H9 (cell line): ENCODE results near the gene PHF5A. TPM values are rescaled to one million over a fixed set of nuclear protein-coding genes. Genes with fewer than 3 reads are reported as not detected.

Experiments
- DNase-seq: peaks from one replicate; pipeline ENCODE4 v3.0.0-alpha.2; 2017
- H2AFZ ChIP-seq: one replicate; pipeline ENCODE4 v1.6.1; 2013; ENCODE audit warnings: mild to moderate bottlenecking, low read length, control low read depth, moderate library complexity
- H2AK5ac ChIP-seq: 2 replicates; pipeline ENCODE4 v1.6.1; 2013; ENCODE audit warnings: low read length, control low read depth, mixed read lengths; ENCODE audit not compliant: insufficient read length
- H2BK120ac ChIP-seq: one replicate; pipeline ENCODE4 v1.6.1; 2013; ENCODE audit warnings: low read depth, mild to moderate bottlenecking, low read length, control low read depth, inconsistent platforms; ENCODE audit not compliant: poor library complexity, severe bottlenecking
- H2BK12ac ChIP-seq: 2 replicates; pipeline ENCODE4 v1.6.1; 2013; ENCODE audit warnings: low read length, control low read depth, mixed read lengths, low read depth; ENCODE audit not compliant: insufficient read length
- H2BK15ac ChIP-seq: 2 replicates; pipeline ENCODE4 v1.6.1; 2013; ENCODE audit warnings: low read depth, low read length, control low read depth
- H2BK20ac ChIP-seq: one replicate; pipeline ENCODE4 v1.6.1; 2013; ENCODE audit warnings: low read depth, mild to moderate bottlenecking, low read length, control low read depth, inconsistent platforms; ENCODE audit not compliant: poor library complexity, severe bottlenecking
- H2BK5ac ChIP-seq: 2 replicates; pipeline ENCODE4 v1.6.1; 2013; ENCODE audit warnings: low read length, control low read depth, mixed read lengths; ENCODE audit not compliant: insufficient read length
- H3K14ac ChIP-seq: 2 replicates; pipeline ENCODE4 v1.6.1; 2013; ENCODE audit warnings: low read length, control low read depth; ENCODE audit not compliant: insufficient read depth
- H3K18ac ChIP-seq: 2 replicates; pipeline ENCODE4 v1.6.1; 2013; ENCODE audit warnings: low read depth, mild to moderate bottlenecking, mixed read lengths, low read length, control low read depth; ENCODE audit not compliant: insufficient read length
- H3K23ac ChIP-seq: 2 replicates; pipeline ENCODE4 v1.6.1; 2013; ENCODE audit warnings: low read length, control low read depth, mixed read lengths, low read depth; ENCODE audit not compliant: insufficient read length
- H3K23me2 ChIP-seq: 2 replicates; pipeline ENCODE4 v1.6.1; 2013; ENCODE audit warnings: low read depth, mild to moderate bottlenecking, mixed read lengths, low read length, control low read depth; ENCODE audit not compliant: insufficient read length, poor library complexity, severe bottlenecking
- H3K27ac ChIP-seq: 2 replicates; pipeline ENCODE4 v1.5.1; 2013; ENCODE audit warnings: low read length, control low read depth, mixed read lengths, low read depth; ENCODE audit not compliant: insufficient read length
- H3K27me3 ChIP-seq: 2 replicates; pipeline ENCODE4 v1.6.1; 2013; ENCODE audit warnings: low read length, control low read depth, inconsistent platforms; ENCODE audit not compliant: insufficient read depth
- H3K4ac ChIP-seq: 2 replicates; pipeline ENCODE4 v1.6.1; 2013; ENCODE audit warnings: low read depth, mild to moderate bottlenecking, control low read depth, inconsistent platforms, low read length, moderate library complexity
- H3K4me1 ChIP-seq: 2 replicates; pipeline ENCODE4 v1.6.1; 2013; ENCODE audit warnings: low read length, control low read depth, inconsistent platforms; ENCODE audit not compliant: insufficient read depth
- H3K4me2 ChIP-seq: 2 replicates; pipeline ENCODE4 v1.6.1; 2013; ENCODE audit warnings: low read length, control low read depth, mixed read lengths; ENCODE audit not compliant: insufficient read length, insufficient read depth
- H3K56ac ChIP-seq: 2 replicates; pipeline ENCODE4 v1.6.1; 2013; ENCODE audit warnings: low read depth, mild to moderate bottlenecking, mixed read lengths, low read length, control low read depth; ENCODE audit not compliant: insufficient read length
- H3K79me1 ChIP-seq: 2 replicates; pipeline ENCODE4 v1.6.1; 2013; ENCODE audit warnings: low read depth, mild to moderate bottlenecking, moderate library complexity, low read length, control low read depth, inconsistent platforms; ENCODE audit not compliant: insufficient read depth, poor library complexity, severe bottlenecking
- H3K79me2 ChIP-seq: 2 replicates; pipeline ENCODE4 v1.6.1; 2013; ENCODE audit warnings: low read length, control low read depth, inconsistent platforms; ENCODE audit not compliant: insufficient read depth
- H3K9ac ChIP-seq: 2 replicates; pipeline ENCODE4 v1.6.1; 2013; ENCODE audit warnings: low read length, control low read depth, mixed read lengths; ENCODE audit not compliant: insufficient read length; ENCODE audit errors: extremely low read depth
- H3K9me3 ChIP-seq: one replicate; pipeline ENCODE4 v1.6.1; 2013; ENCODE audit warnings: low read depth, low read length, inconsistent platforms; ENCODE audit not compliant: control insufficient read depth
- H3T11ph ChIP-seq: one replicate; pipeline ENCODE4 v1.6.1; 2013; ENCODE audit warnings: mild to moderate bottlenecking, low read length, control low read depth, inconsistent platforms
- H4K20me1 ChIP-seq: one replicate; pipeline ENCODE4 v1.6.1; 2013; ENCODE audit not compliant: control insufficient read depth, insufficient read length, insufficient read depth
- H4K5ac ChIP-seq: 2 replicates; pipeline ENCODE4 v1.6.1; 2013; ENCODE audit warnings: low read depth, mild to moderate bottlenecking, mixed read lengths, low read length, control low read depth; ENCODE audit not compliant: insufficient read length
- H4K8ac ChIP-seq: replicated peaks from 2 replicates; pipeline ENCODE4 v1.6.1; 2013; ENCODE audit warnings: low read length, control low read depth, mixed read lengths, low read depth; ENCODE audit not compliant: insufficient read length
- H4K91ac ChIP-seq: 2 replicates; pipeline ENCODE4 v1.6.1; 2013; ENCODE audit warnings: low read depth, mild to moderate bottlenecking, moderate library complexity, mixed read lengths, low read length, control low read depth; ENCODE audit not compliant: insufficient read length
- H3K27ac Mint-ChIP-seq, 3 experiments: 2 replicates in 2 of 3; 3 replicates in 1 of 3; pipeline ENCODE4 v1.8.0; 2020 to 2021; ENCODE audit warnings: mixed read lengths in 3 of 3, mild to moderate bottlenecking in 1 of 3, moderate library complexity in 1 of 3
- H3K27me3 Mint-ChIP-seq: 2 replicates; pipeline ENCODE4 v1.8.0; 2021; ENCODE audit warnings: low read depth, mild to moderate bottlenecking, moderate library complexity, mixed read lengths
- H3K36me3 Mint-ChIP-seq, 3 experiments: 2 replicates in 2 of 3; 3 replicates in 1 of 3; pipeline ENCODE4 v1.8.0; 2020 to 2021; ENCODE audit warnings: low read depth in 3 of 3, mixed read lengths in 3 of 3; ENCODE audit not compliant: insufficient read depth in 1 of 3
- H3K4me1 Mint-ChIP-seq, 2 experiments: 2 replicates each; pipeline ENCODE4 v1.8.0; 2020; ENCODE audit warnings: mixed read lengths in 2 of 2
- H3K4me3 Mint-ChIP-seq, 2 experiments: 2 replicates in 1 of 2; 3 replicates in 1 of 2; pipeline ENCODE4 v1.8.0; 2020 to 2021; ENCODE audit warnings: mild to moderate bottlenecking in 2 of 2, mixed read lengths in 2 of 2, moderate library complexity in 1 of 2
- H3K9me3 Mint-ChIP-seq, 2 experiments: 2 replicates in 1 of 2; 3 replicates in 1 of 2; pipeline ENCODE4 v1.8.0; 2020; ENCODE audit warnings: mild to moderate bottlenecking in 2 of 2, mixed read lengths in 2 of 2, moderate library complexity in 1 of 2
- WGBS: extraction: QIAGEN DNeasy Blood & Tissue Kit; methylation state at CpG from one replicate; pipeline ENCODE4 v1.1.7; 2013; ENCODE audit warnings: missing lambda C conversion rate, low lambda C conversion rate, mixed read lengths; ENCODE audit not compliant: insufficient read length; ENCODE audit errors: extremely low coverage; 5-methylcytosine and 5-hydroxymethylcytosine counted together
- total RNA-seq: library from RNA; stranded (reverse); gene quantifications from 2 replicates; pipeline ENCODE4 v1.2.1, GENCODE V29; 2021
- TF ChIP-seq, protein P1 (sequence below): fragments of 200-600 bp; sonication (generic); conservative IDR thresholded peaks from 3 replicates; pipeline ENCODE4 v1.8.0; 2021; ENCODE audit warnings: antibody characterized with exemption, mild to moderate bottlenecking

Gene PHF5A
- total RNA-seq, 1 experiment from 2014 or later, result 114 TPM

DNA sequence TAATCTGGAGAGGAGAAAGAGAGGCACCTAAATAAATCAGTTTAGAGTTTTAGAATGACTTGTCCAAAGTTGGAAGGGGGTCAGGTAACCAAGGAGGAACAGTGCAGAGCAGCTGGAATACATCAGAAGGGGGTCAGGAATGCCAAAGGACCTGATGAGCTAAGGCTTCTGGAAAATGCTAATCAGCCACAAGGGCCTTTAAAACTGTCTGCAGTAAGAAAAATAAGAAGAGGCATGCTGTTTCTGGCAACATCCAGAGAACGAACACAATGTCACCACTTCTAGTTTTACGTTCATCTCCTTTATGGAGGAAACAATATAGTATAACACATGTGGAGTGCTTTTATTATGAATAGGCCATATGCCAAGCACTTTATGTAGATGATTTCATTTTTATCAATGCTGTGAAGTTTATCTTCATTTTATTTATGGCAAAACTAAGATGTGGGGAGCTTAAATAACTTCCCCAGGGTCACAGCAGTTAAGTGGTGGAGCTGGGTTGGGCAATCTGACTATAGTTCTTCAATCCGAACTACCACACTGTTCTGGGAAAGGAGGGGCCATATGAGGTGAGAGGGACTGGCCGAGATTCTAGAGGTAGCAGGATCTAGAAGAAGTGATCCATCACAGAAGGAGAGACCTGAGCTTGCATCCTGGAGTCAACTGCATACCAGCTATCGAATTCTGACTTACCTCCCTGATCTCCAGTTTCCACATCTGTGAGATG, 23.0 kb upstream of the PHF5A start:
- TF ChIP-seq, protein P1, sequence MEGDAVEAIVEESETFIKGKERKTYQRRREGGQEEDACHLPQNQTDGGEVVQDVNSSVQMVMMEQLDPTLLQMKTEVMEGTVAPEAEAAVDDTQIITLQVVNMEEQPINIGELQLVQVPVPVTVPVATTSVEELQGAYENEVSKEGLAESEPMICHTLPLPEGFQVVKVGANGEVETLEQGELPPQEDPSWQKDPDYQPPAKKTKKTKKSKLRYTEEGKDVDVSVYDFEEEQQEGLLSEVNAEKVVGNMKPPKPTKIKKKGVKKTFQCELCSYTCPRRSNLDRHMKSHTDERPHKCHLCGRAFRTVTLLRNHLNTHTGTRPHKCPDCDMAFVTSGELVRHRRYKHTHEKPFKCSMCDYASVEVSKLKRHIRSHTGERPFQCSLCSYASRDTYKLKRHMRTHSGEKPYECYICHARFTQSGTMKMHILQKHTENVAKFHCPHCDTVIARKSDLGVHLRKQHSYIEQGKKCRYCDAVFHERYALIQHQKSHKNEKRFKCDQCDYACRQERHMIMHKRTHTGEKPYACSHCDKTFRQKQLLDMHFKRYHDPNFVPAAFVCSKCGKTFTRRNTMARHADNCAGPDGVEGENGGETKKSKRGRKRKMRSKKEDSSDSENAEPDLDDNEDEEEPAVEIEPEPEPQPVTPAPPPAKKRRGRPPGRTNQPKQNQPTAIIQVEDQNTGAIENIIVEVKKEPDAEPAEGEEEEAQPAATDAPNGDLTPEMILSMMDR, result no peak
- H3K23ac ChIP-seq, result no peak overlapping the region
- no peak overlapping the region for H3K4me3 Mint-ChIP-seq
- H3T11ph ChIP-seq, result no peak overlapping the region
- H2BK20ac ChIP-seq, result no peak overlapping the region
- no peaks in the 10 kb centered on the region for H3K9me3 Mint-ChIP-seq
- no peaks in the 10 kb centered on the region for H3K23me2 ChIP-seq
- H2AK5ac ChIP-seq, result no peak overlapping the region
- H4K20me1 ChIP-seq, result no peaks in the 10 kb centered on the region
- no peak for DNase-seq
- H2BK15ac ChIP-seq, result no peak overlapping the region
- H3K4me2 ChIP-seq, result no peak overlapping the region
- H4K8ac ChIP-seq, result no peak overlapping the region
- no peak overlapping the region for H3K18ac ChIP-seq
- H3K27me3 ChIP-seq, result no peaks in the 10 kb centered on the region
- H4K91ac ChIP-seq, result no peak overlapping the region
- H3K14ac ChIP-seq, result no peak overlapping the region
- H3K36me3 Mint-ChIP-seq, result no peaks in the 10 kb centered on the region; a peak in 1 of 7 replicates
- H3K4me1 Mint-ChIP-seq, result peaks cover 49 to 55% of the 10 kb centered on the region in 2 experiments
- no peak overlapping the region for H2AFZ ChIP-seq
- H3K27me3 Mint-ChIP-seq, result peaks cover 2% of the 10 kb centered on the region; the same call in 1 of the 2 replicates
- H3K56ac ChIP-seq, result no peak overlapping the region
- no peak overlapping the region for H3K9ac ChIP-seq
- H3K27ac Mint-ChIP-seq, result peak overlapping the region in 2 of 3 experiments; percentile 21 to 41; a peak in 3 of 7 replicates
- H3K79me1 ChIP-seq, result peaks cover 16% of the 10 kb centered on the region
- no peak overlapping the region for H2BK12ac ChIP-seq
- peaks cover 16% of the 10 kb centered on the region for H3K4me1 ChIP-seq
- no peak overlapping the region for H3K4ac ChIP-seq
- peaks cover 7% of the 10 kb centered on the region; the same call in 1 of the 2 replicates for H3K79me2 ChIP-seq
- no peak overlapping the region for H2BK5ac ChIP-seq
- no peak overlapping the region for H3K27ac ChIP-seq
- H2BK120ac ChIP-seq, result no peak overlapping the region
- H4K5ac ChIP-seq, result no peak overlapping the region
- H3K9me3 ChIP-seq, result no peaks in the 10 kb centered on the region
- no CpG with 5 or more reads among the region's 5 CpGs for whole genome bisulfite sequencing
